GM21576 (cell line): ENCODE data around the gene BCAS3.

ENCODE experiments used
- ATAC-seq: cut with Tn5 transposase; IDR thresholded peaks from one replicate; pipeline ENCODE4 v1.9.1; 2021; ENCODE audit warnings: mild to moderate bottlenecking, moderate library complexity; ENCODE audit not compliant: unreplicated experiment

The BCAS3 gene

DNA sequence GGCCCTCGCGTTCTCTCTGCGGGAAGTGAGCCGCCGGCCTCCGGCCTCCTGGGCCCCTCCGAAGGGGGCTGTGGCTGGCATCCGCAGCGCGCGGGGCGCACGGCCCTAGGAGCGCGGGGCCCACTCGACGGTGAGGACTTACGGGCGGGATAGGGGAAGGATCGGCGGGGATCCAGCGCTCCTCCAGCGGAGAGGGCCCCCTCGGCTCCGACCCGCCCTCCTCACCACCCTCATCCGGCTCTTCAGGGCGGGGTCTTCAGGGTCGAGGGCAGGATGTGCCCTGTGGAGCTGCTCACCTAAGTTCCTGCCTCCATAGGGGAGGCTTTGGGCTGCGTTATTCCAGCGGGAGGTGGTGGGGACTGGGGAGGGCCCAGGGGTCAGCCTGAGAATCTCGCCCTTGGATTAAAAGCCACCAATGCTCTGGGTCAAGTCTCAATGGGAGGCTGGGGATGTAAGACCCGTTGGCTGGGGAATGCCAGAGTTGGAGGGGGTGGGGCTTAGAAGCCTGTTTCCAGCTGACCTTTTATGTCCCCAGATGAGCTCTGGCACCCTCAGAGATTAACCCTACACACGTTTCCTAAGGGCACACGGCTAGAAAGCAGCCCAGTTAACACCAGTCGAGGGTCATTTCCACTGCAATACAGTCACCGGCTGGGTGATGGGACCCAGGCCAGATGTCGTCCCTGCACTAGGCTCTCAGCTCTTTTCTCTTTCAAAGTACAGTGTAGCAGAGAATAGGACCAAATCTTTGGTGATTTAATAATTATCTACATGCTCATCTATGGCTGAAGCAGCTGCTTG, 735.4 kb downstream of the BCAS3 start:
- ATAC-seq = no peak

DNA sequence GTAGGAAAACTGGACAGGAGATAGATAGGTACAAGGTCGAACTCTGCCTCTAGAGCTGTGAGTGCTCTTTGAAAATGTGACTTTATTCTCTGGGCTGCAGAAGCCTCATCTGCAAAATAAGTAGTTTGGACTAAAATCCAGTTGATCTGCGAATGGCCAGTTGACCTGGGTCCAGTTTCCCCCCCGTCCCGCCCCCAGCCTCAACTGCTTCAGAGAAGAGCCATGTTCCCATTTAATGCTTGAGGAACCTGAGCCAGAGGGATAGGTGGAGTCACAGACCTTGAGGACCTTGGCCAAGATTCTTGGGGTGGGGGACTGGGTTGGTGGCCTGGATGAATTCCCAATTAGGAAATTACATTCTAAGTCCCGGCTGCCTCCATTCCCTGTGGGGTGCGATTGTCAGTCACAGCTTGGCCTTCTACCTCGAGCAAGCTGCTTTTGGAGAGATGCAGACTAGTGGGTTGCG, 736.0 kb downstream of the BCAS3 start:
- no peak for ATAC-seq

DNA sequence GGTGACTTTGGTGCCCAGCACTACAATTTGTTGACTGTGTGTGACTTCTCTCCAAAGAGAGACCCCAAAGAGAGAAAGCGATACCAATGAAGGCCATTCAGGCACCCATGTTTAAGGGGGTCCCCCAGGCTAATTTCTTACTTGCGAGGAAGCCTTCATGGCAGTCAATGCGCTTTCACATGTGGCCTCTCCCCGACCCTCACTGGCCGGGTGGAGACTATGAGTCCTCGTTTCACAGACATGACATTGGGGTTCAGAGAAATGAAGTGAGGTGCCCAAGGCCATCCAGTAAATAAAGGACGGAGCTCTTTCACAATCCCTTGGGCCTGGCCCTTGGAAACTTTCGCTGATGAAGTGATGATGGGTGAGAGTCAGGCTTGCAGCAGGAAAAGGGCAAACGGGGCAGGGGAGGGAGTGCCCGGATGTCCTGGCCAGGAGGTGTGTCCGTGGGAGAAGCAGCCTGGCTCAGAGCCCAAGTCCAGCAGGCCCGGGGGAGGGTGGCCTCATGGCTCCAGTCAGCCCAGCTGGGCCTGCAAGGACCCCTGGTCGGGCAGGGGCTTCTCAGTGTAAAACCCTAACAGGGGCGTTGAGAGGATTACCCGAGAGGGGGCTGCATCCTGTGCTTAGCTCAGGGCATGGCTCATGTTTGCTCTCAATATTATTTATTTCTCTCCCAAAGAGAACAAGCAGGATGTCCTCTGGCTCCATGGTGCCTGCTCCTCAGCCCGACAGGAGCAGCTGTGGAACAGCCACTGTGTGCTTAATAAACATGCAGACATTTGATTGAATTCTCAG, 736.7 kb downstream of the BCAS3 start:
- ATAC-seq = no peak

DNA sequence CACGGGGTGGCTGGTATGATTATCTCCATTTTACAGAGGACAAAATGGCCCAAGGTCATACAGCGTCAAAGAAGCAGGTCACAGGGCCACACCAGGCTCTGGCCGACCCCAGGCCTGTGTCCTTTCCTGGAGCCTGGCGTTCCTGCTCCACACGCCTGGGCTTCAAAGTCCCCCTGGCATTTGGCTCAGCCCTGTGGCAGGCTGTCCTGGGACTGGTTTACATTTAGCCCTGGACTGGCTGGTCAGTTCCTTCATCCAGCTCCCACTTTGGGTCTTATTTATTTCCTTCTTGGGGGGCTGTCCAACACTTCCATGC, 737.2 kb downstream of the BCAS3 start:
- no peak for ATAC-seq

DNA sequence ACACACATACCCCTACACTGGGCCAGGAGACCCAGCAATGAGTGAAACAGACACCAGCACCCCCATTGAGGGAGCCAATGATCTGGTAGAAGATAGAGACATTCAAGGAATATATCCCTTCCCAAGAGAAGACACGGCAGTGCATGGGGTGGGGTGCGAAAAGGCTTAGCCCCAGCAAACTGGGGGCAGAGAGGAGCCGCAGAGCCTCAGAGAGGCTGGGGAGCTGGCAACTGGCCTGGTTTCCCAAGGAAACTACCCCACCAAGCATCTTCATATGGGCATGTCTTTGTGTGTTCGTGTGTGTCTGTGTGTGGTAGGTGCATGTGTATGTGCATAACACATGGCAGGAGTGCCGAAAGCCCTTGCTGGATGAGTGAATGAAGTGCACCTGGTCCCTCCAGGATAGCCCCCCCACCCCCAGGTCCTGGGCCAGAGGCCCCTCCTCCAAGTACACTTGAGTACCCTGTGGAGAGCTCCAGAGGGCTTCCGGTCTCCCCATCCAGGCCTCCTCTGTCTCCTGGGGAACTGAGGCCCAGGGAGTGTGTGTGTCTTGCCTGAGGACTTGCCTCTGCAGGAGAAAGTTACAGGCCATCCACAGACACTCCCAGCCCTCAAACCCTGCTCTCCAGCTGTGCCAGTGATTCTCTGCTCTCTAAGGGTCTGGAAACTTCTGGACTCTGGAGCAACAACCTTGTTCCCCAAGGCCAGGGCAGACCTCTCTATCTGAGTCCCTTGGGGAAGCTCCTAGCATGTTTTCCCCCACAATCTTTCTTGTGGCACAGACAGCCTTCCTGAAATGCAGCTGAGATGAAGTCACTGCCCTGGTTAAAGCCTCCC, 737.9 kb downstream of the BCAS3 start:
- no peak for ATAC-seq

DNA sequence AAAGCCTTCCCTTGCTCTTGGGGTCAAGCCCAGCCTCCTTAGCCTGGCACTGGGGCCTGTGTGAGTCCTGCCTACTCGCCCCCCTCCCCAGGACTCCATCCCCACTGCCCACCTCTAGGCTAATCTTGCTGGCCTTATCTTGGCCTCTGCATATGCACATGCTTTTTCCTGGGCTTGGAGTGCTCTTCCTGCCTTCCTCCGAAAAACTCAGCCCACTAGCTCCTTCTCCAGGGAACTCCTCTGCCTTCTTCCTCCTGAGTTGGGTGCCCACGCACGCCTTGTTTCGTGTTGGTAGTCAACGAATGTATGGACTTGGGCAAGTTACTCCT, 738.5 kb downstream of the BCAS3 start:
- no peak for ATAC-seq

DNA sequence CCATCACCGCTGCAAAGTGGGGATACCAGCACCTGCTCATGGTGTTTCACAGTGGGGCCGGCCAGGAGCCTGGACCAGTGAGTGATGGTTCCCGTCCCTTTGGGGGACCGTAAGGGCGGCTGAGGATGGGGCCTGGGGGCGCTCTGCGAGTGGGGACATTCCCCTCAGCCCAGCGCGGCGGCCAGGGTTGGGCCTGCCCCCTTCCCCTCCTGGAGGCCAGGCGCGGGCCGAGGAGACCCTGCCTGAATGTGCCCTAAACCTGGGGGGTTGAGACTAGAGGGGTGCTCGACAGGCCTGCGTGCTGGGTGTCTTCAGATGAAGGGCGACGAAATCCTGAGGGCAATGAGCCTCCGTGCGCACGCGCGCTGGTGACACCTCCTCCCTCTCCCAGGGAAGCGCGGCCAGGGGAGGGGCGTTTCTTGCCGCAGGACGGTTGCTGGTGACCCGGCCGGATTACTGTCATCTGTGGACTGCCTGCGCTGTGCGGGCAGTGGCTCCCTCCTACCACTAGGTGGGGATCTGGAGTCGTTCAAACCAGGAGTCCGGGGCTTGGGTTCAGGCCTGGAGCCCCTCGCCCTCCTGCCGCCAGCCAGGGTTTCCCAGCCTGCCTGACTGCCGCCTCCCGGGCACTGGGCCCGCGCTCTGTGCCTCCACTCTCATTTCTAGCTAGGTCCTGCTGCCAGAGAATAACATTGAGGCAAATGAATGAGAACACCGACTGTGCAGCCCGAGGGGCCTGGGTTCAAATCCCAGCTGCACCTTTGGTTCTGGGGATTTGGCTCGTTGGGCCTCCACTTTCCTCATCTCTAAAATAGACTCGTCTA, 739.1 kb downstream of the BCAS3 start:
- ATAC-seq = no peak

DNA sequence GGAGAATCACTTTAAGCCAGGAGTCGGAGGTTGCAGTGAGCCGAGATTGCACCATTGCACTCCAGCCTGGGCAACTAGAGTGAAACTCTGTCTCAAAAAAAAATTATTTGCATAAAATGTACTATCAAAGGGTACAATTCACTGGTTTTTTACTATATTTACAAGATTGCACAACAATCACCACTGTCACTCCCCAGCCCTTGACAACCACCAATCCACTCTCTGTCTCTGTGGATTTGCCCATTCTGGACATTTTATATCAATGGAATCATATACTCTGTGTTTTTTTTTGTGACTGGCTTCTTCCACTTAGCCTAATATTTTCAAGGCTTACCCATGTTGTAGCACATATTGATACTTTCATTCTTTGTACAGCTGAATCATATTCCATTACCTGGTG, 740.8 kb downstream of the BCAS3 start:
- no peak for ATAC-seq

DNA sequence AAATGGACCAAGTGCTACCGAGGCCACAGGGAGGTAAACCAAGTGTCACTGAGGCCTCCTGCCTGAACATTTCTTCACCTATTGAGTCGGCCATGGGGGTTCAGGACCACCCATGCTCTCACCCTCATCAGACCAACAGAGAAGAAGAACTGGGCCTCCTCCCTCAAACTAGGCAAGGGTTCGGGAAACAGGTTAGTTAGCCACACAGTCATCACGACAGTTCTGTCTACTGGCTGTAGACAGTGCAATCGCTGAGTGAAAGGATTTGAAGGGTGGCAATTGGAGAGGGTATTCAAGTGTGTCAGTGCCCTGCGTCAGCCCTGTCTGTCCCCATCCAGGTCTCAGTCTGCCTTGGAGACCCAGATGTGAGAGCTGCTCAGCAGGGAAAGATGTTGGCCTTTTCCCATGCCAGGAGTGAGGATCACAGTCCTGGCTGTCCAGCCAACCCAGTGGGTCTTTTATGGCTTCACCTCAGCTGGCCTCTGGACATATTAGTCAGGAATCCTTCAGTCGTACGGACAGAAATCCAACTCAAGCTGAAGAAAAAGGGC, 741.9 kb downstream of the BCAS3 start:
- no peak for ATAC-seq

DNA sequence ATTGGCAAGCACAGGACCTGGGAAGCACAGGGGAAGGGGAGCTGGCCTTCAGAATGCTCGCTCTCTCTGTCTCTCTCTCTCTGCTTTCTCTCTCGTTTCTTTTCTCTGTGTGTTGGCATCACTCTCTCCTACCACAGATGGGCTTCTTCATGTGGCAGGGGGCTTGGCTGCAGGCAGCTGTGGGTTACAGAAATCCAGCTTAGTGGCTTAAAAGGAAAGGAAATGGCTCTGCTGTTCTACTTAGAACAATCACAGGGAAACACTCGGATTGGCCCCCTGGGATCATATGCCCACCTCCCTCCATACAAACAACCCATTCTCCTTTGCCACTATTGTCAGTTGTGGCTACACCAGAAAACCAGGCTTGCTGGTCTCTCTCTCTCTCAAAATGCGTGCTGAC, 742.4 kb downstream of the BCAS3 start:
- no peak for ATAC-seq

DNA sequence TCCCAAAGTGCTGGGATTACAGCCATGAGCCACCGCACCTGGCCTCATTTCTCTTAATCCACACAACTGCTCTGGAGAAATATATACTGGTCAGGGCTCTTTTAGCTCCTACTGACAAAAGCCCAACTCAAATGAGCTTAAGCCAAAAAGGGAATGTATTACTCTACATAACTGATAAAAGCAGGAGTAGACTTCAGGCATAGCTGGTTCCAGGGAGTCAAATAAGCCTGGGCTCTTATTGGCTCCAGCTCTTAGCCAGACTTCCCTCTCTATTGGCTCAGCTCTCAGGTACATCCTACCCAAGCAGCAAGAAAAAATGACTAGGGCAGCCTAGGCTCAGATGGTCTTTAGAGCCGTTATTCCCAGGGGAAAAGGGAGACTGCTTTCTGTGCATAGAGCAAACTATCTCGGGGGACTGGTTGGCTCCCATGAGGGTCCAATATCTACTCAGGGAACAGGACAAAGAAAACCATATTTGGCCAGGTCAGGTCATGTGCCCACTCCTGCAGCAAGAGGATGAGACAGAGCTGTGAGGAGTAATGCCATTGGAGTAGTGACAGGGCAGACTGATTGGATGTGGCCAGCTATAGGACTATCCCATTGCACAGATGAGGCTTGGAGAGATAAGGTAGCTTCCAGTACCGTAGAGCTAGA, 743.2 kb downstream of the BCAS3 start:
- no peak for ATAC-seq

DNA sequence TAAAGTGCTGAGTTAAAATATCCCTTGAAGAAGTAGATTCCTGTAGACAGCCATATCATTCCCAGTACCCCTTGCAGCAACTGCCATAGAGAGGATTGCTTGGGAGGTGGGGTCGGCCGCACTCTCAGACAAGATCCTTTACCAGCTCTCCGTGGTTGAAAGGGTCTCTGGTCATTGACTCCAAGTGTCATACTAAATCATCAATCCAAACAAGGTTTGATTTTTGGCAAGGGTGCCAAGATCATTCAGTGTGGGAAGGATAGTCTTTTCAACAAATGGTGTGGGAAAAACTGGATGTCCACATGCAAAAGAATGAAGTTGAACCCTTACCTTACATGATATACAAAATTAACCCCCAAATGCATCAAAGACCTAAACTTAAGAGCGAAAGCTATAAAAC, 743.8 kb downstream of the BCAS3 start:
- no peak for ATAC-seq

DNA sequence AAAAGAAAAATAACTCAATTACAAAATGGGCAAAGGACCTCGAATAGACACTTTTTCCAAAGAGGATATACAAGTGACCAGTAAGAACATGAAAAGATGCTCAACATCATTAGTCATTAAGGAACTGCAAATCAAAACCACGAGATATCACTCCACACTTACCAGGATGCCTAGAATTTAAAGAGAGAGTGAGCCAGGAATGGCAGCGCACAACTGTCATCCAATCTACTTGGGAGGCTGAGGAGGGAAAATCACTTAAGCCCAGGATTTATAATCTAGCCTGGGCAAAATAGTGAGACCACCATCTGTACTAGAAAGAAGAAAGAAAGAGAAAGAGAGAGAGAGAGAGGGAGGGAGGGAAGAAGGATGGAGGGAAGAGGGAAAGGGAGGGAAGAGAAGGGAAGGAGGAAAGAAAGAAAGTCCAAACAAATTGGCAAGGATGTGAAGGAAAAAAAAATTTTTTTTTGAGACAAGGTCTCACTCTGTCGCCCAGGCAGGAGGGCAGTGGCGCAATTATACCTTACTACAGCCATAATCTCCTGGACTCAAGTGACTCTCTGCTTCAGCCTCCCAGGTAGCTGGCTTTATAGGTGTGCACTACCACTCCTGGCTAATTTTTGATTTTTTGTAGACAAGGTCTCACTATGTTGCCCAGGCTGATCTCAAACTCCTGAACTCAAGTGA, 744.6 kb downstream of the BCAS3 start:
- no peak for ATAC-seq

DNA sequence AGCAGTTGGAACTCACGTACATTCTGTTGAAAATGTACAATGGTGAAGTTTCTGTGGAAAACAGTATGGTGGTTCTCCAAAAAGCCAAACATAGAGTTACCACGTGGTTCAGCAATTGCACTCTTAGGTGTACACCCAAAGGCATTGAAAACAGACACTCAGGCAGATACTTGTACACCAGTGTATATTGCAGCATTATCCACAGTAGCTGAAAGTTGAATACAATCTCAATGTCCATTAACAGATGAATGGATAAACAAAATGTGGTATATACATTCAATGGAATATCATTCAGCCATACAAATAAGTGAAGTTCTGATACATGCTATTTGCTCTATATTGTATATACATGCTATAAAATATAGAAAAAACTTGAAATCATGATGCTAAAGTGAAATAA, 745.2 kb downstream of the BCAS3 start:
- no peak for ATAC-seq

DNA sequence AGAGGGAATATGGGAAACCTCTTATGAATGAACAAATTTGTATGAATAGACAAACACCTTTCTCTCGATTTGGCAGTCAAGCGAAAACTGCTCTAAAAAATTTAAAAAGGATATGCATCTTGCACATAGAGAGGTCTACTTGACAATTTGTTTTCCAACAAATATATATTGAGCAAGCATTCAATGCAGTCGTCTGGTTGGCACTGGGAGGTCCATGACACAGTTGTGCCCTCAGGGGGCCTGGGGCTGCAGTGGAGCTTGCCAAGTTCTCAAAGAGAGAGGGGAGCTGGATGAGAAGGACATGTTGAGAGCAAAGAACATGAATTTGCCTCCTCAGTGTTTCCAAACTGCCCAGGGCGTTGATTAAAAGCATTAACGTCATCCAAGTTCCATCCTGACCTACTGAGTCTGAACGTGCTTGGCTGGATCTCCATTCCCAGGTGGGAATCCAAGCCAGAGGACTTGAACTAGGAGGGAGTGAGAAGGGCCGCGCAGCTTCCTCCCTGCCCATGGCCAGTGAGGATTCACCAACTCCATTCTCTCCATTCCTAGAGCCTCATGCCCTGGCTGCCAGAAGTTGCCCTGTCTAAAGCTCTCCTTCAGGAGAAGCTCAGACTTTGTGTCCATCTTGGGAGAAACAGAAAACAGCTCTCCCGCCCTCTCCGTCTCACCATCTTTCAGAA, 746.5 kb downstream of the BCAS3 start:
- ATAC-seq = no peak

DNA sequence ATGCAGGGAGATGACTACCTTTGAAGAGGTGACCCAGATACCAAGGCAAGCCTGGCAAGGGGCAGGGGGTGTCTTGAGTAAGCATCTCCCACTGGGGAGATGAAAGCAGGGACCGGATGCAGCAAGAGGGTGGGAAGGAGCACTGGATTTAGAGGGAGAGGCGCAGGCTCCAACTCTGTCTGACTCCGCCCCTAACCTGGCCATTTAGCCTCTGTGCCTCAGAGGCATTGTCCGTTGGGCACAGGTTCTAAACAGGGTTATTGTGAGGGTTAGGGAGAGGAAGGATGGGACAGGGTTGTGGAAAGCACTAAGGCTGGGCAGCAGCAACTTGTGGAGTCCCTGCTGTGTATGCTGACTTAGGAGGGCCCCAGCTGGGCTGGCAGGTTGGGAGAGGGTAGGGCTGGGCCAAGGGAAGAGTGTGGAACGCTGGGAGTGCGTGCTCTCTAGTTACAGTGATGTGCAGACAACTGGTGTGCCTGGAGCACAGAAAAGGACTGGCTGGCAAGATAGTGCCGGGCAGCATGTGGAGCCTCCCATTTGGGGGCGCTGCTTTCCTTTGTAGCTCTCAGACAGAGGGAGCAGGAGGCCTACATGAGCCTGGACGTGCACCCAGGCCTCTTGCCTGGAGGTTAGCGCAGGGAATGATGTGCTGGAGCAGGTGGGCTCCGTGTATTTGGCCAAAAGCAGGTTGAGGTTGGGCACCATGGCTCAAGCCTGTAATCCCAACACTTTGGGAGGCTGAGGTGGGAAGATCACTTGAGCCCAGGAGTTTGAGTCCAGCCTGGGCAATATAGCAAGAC, 748.2 kb downstream of the BCAS3 start:
- no peak for ATAC-seq

DNA sequence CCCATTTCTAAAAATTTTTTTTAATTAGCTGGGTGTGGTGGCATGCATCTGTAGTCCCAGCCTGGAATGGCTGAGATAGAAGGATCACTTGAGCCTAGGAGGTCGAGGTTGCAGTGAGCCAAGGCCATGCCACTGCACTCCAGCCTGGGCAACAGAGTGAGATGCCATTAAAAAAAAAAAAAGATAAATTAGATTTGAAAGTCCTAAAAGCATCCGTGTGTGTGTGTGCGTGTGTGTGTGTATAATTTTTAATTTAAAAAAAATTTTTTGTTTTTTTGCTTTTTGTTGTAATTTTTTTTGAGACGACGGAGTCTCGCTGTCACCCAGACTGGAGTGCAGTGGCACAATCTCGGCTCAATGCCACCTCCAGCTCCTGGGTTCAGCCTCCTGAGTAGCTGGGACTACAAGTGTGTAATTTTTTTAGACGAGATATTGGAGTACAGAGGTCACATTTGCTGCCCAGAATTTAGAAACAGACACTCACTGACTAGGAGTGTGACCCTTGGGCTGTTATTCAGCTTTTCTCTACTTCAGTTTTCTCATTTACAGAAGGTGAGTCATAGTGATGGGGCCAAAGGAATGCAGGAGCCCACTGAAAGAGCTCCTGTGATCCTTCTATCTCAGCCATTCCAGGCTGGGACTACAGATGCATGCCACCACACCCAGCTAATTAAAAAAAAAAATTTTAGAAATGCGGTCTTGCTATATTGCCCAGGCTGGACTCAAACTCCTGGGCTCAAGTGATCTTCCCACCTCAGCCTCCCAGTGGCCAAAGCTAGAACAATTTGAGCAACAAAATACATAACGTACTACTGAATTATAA, 749.0 kb downstream of the BCAS3 start:
- ATAC-seq = no peak
